ENCODE measurements around the gene NAV2.

Gene NAV2

GRCh38 chr11:20030472-20030871, 317.8 kb downstream of the NAV2 start:
- no peak for DNase-seq

- DNase-seq = no peak
Observed at GRCh38 chr11:20031155-20032001, 318.7 kb downstream of the NAV2 start.

- DNase-seq = no peak
Observed at GRCh38 chr11:20032127-20032526, 319.5 kb downstream of the NAV2 start.

GRCh38 chr11:20032577-20033260, 320.1 kb downstream of the NAV2 start:
- DNase-seq = no peak

- DNase-seq = no peak
Observed at GRCh38 chr11:20033806-20034205, 321.2 kb downstream of the NAV2 start.

GRCh38 chr11:20034941-20035340, 322.3 kb downstream of the NAV2 start:
- DNase-seq = no peak

GRCh38 chr11:20035375-20035700, 322.7 kb downstream of the NAV2 start:
- DNase-seq = no peak

- DNase-seq = no peak
Observed at GRCh38 chr11:20035701-20036601, 323.3 kb downstream of the NAV2 start.

- DNase-seq = no peak
Observed at GRCh38 chr11:20036626-20037335, 324.1 kb downstream of the NAV2 start.

- DNase-seq = no peak
Observed at GRCh38 chr11:20037396-20038153, 324.9 kb downstream of the NAV2 start.

- no peak for DNase-seq
Observed at GRCh38 chr11:20038412-20038811, 325.8 kb downstream of the NAV2 start.

- DNase-seq = no peak
Observed at GRCh38 chr11:20038972-20039371, 326.3 kb downstream of the NAV2 start.

- DNase-seq = no peak
Observed at GRCh38 chr11:20041499-20041898, 328.9 kb downstream of the NAV2 start.

- no peak for DNase-seq
Observed at GRCh38 chr11:20042045-20042639, 329.5 kb downstream of the NAV2 start.

GRCh38 chr11:20042811-20043341, 330.2 kb downstream of the NAV2 start:
- DNase-seq = no peak

GRCh38 chr11:20043992-20044391, 331.4 kb downstream of the NAV2 start:
- no peak for DNase-seq

GRCh38 chr11:20045098-20045688, 332.6 kb downstream of the NAV2 start:
- no peak for DNase-seq

GRCh38 chr11:20046416-20046815, 333.8 kb downstream of the NAV2 start:
- no peak for DNase-seq

GRCh38 chr11:20047006-20047768, 334.6 kb downstream of the NAV2 start:
- DNase-seq = no peak

- no peak for DNase-seq
Observed at GRCh38 chr11:20047769-20048154, 335.1 kb downstream of the NAV2 start.
